A204.1 (cell line): ENCODE results near the gene PRSS50.
"Not testable (repeated sequence)": the region's sequence is repeated elsewhere in the genome, so short reads cannot be mapped to it uniquely, and the experiment has no call there.

ENCODE experiments used
- FAIRE-seq: peaks from 2 replicates; lab custom pipeline; 2012; peaks lifted over from hg19 to GRCh38; lab: Jason Lieb, UNC

Gene PRSS50, protein sequence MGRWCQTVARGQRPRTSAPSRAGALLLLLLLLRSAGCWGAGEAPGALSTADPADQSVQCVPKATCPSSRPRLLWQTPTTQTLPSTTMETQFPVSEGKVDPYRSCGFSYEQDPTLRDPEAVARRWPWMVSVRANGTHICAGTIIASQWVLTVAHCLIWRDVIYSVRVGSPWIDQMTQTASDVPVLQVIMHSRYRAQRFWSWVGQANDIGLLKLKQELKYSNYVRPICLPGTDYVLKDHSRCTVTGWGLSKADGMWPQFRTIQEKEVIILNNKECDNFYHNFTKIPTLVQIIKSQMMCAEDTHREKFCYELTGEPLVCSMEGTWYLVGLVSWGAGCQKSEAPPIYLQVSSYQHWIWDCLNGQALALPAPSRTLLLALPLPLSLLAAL

DNA sequence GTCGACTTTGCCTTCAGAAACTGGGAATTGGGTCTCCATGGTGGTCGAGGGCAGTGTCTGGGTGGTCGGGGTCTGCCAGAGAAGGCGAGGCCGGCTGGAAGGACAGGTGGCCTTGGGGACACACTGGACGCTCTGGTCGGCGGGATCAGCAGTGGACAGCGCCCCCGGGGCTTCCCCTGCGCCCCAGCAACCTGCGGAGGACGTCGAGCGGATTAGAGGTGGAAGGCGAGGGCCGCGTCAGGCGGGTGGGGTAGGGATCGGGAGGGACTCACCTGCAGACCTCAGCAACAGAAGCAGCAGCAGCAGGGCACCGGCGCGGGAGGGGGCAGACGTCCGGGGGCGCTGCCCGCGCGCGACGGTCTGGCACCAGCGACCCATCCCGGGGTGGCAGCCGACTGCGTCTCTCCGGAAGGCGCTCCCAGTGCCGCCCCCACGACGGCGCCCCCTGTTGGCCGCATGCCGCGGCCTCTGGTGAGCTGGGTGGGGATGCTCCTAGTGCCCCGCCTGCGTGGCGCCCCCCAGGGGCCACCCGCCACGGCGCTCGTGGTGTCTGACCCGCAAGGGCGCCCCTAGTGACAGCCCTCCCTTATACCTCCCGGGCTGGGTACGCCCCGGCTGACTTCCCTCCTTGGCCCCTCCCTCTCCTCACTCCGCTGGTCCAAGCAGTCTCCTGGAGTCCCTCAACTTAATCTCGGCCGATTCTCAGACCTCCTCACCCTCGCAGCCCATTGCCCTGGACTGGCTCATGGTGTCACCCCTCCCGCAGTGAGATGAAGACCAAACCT lies at the start of gene PRSS50:
PRSS50 (minus strand) TSS at position 423 of the 785 bp plus-strand sequence; CDS start at position 378, 45 bp downstream.
- no peak for FAIRE-seq

- FAIRE-seq: no peak
Measured at GRCh38 chr3:46764206-46764605, 46.5 kb upstream of the PRSS50 start.

DNA sequence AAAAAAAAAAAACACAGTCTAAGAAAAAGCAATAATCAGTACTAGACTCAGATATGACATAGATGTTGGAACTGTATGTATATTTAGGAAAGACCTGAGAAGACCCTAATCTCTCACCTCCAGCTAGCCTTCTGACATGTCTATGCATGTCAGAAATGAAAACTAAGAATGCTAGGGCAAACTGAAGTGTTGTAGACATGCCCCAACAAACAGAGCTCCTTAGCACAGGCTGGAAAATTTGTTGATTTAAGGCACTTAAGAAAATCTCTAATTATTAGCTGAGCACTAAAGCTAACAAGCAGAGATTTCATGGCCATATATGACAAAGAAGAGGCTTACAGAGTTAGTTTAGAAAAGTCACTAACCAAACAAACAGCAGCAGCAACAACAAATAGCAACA lies 45.5 kb upstream of the PRSS50 start:
- FAIRE-seq: no peak

DNA sequence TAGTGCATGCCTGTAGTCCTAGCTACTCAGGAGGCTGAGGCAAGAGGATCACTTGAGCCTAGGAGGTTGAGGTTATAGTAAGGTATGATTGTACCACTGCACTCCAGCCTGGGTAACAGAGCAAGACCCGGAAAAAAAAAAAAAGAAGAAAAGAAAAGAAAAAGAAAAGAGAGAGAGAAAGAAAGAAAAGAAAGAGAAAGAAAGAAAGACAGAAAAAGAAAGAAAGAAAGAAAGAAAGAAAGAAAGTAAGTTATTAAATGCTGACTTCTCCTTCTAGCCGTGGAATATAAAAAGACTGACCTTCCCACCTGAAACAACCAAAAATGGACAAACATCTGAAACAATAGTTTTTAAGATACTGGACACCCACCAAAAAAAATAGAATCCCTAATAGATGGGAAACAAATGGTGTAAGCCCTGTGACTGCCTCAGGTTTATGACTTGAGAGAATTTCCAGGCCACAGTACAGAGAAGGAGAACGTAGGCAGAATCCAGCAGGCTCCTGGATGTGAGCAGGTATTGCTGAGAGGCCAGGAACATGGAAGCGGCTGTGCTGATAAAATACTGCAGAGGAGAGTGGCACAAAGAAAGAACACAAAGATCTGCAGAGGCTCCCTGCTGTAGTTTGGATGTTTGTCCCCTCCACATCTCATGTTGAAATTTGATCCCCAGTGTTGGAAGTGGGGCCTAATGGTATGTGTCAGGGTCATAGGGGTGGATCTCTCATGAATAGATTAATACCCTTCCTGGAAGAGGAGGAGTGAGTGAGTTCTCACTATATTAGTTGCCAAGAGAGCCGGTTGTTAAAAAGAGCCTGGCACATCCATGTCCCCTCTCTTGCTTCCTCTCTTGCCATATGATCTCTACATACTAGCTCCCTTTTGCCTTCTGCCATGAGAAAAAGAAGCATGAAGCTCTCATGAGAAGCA lies 41.8 kb upstream of the PRSS50 start:
- FAIRE-seq: no peak

DNA sequence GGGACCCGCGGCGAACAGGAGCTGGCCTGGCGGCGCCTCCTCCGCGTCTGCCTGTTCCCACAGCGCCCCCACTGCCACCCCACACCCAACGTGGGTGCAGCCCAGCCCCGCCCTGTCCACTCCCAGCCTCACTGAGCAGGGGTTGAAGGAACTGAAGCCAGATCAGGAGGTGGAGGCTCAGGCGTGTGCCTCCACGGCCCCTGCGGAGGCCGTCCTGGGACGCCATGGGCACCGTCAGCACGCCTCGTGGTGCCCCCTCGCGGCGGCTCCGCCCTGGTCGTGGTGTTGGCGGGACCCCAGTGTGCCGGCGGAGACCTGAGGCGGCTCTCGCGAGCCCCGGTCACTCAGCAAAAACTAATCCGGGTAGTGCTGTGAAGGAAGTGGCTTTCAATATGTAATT lies 39.0 kb upstream of the PRSS50 start:
- FAIRE-seq: no peak

GRCh38 chr3:46755646-46756045 lies 38.0 kb upstream of the PRSS50 start:
- no peak for FAIRE-seq

DNA sequence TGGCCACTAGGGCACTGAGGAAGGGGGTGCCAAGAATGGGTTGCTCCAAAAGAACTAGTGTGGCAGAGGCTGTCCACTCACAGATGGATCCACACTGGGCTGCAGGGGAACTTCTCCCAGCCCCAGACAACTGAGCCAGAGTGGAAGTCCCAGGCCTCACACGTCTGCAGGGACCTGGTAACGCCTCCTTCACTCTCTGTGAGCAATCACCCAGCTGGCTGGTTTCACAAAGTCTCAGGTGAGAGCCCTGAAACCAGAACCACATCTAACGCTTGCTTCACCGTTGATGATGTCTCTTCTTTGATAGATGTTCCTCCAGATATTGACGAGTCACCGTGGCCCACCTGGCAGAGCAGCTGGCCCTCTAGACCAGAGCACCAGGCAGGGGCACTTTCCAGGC lies 35.5 kb upstream of the PRSS50 start:
- FAIRE-seq: not testable (repeated sequence)

GRCh38 chr3:46750555-46751038 lies 32.9 kb upstream of the PRSS50 start:
- FAIRE-seq: no peak

DNA sequence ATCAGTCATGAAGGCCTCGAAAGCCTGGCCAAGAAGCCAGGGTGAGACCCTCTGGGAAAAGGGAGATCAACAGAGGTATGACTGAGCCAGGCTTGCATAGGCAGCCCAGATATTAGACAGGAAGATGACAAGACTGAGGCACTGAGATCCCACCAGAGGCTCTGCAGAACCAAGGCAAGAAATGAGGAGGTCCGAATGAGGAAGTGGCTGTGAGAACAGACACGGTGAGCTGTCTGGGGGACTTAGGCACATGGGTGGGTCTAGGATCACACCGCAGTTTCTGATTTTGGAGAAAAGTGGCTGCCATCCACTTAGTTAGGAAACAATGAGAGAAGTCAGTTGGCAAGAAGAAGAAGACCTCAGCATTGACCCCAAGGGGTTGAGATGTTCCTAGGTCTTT lies 31.5 kb upstream of the PRSS50 start:
- FAIRE-seq: no peak

GRCh38 chr3:46748170-46748569 lies 30.5 kb upstream of the PRSS50 start:
- FAIRE-seq: no peak

DNA sequence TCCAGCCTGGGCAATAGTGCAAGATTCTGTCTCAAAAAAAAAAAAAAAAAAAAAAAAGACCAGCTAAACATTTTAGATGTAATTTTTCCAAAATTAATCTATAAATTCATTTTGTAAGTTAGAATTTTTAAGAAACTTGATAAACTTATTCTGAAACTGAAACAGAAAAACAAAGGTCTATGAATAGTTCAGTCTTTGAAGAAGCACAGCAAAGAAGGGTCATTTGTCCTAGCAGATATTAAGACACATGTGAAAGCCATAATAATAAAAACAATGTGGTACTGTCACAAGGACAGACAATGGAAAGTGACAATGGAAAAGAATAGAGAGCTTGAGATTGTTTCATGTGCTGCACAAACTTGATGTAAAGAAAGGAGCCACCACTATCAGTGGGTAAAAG lies 29.0 kb upstream of the PRSS50 start:
- no peak for FAIRE-seq

GRCh38 chr3:46742992-46743585 lies 25.4 kb upstream of the PRSS50 start:
- FAIRE-seq: no peak

DNA sequence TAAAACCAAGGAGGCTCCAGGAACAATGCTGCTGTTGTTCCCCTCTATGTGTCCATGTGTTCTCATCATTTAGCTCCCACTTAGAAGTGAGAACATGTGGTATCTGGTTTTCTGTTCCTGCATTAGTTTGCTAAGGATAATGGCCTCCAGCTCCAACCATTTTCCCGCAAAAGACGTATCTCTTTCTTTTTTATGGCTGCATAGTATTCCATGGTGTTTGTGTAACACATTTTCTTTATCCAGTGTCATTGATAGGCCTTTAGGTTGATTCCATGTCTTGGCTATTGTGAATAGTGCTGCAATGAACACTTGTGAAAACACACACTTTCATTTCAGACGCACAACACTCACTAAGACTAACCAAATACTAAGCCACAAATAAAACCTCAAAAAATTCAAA lies 21.9 kb upstream of the PRSS50 start:
- FAIRE-seq: not testable (repeated sequence)

- no peak for FAIRE-seq
Measured at GRCh38 chr3:46737329-46737731, 19.7 kb upstream of the PRSS50 start.

DNA sequence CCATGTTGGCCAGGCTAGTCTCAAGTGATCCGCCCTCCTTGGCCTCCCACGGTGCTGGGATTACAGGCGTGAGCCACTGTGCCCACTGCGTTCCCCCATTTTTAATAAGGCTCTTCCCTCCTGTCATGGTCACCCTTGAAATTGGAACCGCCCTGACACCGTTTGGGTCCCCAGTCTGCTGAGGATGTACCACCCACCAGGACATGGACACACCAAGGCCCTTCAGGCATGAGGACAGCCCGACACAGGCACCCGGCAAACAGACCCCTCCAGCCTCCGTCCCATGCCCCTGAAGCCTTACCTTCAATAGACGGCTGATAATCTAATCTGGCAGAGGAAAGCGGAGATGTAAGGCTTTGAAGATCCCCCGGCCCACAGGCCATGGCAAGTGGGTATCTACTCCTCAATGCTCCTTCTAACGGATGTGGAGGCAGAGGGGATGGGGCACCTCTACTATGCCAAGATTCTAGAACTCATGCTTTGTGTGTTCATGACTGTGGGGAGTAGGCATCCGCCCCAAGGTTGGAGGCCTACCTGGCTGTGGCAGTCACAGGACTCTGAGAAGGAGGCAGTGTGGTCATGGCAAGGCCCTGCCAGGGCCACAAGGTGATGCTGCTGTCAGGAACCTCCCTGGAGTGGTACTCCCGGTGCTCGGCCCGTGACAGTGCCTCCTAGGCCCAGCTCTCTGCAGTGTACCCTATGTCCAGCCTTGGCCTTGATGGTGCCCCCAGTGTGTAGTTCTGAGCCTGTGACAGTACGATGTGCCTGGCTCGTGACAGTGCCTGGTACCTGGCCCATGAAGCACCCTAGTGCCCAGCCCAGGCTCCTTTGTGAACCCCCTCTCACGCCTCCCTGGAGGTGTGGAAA lies 18.6 kb upstream of the PRSS50 start:
- FAIRE-seq: no peak

- FAIRE-seq: no peak
Measured at GRCh38 chr3:46734773-46735172, 17.1 kb upstream of the PRSS50 start.

DNA sequence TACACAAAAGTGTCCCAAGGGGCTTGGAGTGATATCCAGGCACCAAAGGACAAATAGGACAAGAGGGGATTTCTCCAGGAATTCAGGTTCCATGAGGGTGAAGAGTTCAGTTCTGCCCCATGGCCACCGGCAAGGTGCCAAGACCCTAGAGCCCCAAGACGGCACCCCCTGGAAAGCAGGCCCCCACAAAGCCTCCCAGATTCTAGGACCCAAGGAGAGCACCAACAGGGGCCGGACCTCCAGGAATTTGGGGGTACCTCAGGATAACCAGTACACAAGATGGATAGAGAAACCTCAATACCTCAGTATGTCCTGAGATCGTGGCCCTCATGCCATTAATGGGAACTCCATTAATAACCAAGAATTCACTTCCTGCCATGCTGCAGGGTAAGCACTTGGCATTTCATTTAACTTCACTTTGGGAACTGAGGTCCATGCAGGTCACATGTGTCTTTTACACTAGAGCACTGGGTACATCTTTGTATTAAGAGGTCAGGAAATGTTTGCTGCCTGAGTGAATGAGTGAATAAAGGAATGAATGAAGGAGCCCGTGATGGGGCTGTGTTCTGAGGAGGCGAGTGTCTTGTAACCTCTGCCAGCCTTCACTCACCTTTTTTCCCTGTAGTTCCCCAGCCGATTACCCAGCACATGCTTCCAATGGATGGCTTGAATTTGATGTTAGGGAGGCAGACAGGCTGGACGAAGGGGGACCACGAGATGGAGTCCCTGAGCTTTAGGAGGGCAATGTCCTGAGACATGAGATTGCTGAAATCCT lies 15.5 kb upstream of the PRSS50 start:
- no peak for FAIRE-seq

DNA sequence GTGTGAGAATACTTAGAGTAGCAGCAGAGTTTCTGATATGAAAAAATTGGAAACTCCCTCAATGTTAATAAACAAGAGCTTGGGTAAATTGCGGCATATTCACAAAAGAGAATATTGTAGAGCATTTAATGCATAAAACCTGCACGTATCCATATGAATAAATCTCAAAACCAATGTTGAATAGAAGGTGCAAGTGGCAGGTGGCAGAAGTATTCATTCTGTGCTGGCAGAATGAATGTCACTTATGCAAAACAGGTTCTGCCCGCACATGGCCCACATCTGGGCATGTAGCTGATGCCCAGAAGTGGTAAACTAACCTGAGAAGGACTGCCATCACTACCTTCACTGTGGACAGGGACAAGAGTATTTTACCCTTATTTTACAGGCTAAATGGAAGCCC lies 14.1 kb upstream of the PRSS50 start:
- FAIRE-seq: no peak

DNA sequence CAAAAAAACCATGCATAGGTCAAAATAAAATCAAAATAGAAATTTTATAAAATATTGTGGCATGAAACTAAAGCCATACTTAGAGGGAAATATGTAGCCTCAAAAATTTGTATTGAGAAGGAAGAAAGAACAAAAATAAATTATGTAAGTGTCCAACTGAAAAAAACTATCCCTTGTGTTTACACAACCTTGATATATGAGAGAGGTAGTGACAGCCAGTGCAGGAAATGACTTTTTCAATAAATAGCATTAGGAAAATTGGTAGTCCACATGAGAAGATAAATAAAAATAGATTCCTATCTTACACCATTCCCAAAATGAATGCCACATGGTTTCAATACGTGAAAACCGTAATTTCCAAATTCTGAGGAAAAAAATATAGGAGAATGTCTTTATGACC lies 13.2 kb upstream of the PRSS50 start:
- no peak for FAIRE-seq

DNA sequence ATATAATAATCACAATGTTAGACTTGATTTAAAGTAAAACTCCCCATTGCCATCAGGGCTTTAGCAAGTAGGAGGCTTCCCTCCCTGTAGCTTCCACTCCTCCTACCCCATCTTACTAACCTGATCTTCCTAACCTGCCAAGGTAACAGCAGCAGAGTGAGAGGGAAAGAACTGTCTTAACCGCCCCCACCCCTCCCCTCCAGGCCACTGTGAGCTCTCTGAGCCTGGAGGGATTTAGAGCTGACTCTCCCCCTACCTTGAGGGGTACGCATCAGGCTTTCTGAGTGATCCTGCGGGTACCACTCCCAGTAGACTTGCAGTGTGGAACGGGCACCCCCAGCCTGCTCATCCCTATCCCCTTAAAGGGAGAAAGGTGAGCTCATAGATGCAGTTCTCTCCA lies 11.4 kb upstream of the PRSS50 start:
- no peak for FAIRE-seq
